ENCODE results near the gene PET100. TPM values are rescaled to one million over a fixed set of nuclear protein-coding genes. Genes with fewer than 3 reads are reported as not detected.

PET100 gene
- total RNA-seq, 4 donors from 2014 or later, result 9.5 to 15.1 (median 12.9) TPM

DNA sequence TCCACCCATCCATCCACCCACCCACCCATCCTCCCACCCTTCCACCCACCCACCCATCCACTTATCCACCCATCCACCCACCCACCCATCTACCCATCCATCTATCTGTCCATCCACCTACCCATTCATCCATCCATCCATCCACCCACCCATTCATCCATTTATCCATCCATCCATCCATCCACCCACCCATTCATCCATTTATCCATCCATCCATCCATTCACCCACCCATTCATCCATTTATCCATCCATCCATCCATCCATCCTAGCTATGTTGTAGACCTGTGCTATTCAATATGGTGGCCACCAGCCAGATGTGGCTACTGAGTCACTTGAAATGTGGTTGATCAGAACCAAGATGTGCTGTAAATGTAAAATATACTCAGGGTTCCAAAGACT, 28.9 kb upstream of the PET100 start:
- in situ Hi-C loops (cut with MboI; ENCODE audit: low sequenced_read_pairs in 4 of 4), result no loop called here
- no peak for DNase-seq
- H3K9me3 ChIP-seq, result no peaks in the 10 kb centered on the region
- no peak overlapping the region for H3K4me3 ChIP-seq
- no peak overlapping the region for H3K27ac ChIP-seq
- intact Hi-C loops (cut with DNase I; ENCODE audit: low total_unique reads), result no loop called here
- H3K36me3 ChIP-seq, result no peaks in the 10 kb centered on the region
- no peak for ATAC-seq
- TF ChIP-seq, protein P1, sequence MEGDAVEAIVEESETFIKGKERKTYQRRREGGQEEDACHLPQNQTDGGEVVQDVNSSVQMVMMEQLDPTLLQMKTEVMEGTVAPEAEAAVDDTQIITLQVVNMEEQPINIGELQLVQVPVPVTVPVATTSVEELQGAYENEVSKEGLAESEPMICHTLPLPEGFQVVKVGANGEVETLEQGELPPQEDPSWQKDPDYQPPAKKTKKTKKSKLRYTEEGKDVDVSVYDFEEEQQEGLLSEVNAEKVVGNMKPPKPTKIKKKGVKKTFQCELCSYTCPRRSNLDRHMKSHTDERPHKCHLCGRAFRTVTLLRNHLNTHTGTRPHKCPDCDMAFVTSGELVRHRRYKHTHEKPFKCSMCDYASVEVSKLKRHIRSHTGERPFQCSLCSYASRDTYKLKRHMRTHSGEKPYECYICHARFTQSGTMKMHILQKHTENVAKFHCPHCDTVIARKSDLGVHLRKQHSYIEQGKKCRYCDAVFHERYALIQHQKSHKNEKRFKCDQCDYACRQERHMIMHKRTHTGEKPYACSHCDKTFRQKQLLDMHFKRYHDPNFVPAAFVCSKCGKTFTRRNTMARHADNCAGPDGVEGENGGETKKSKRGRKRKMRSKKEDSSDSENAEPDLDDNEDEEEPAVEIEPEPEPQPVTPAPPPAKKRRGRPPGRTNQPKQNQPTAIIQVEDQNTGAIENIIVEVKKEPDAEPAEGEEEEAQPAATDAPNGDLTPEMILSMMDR (IDR thresholded peaks at IDR 0.05 in 4 of 5, conservative IDR thresholded peaks at IDR 0.05 in 1 of 5), result no peak
- no peak for TF ChIP-seq POLR2A (IDR thresholded peaks at IDR 0.05)
- no peaks in the 10 kb centered on the region for H3K4me1 ChIP-seq
- H3K27me3 ChIP-seq, result peaks cover 18 to 28% (median 24%) of the 10 kb centered on the region in 3 donors

DNA sequence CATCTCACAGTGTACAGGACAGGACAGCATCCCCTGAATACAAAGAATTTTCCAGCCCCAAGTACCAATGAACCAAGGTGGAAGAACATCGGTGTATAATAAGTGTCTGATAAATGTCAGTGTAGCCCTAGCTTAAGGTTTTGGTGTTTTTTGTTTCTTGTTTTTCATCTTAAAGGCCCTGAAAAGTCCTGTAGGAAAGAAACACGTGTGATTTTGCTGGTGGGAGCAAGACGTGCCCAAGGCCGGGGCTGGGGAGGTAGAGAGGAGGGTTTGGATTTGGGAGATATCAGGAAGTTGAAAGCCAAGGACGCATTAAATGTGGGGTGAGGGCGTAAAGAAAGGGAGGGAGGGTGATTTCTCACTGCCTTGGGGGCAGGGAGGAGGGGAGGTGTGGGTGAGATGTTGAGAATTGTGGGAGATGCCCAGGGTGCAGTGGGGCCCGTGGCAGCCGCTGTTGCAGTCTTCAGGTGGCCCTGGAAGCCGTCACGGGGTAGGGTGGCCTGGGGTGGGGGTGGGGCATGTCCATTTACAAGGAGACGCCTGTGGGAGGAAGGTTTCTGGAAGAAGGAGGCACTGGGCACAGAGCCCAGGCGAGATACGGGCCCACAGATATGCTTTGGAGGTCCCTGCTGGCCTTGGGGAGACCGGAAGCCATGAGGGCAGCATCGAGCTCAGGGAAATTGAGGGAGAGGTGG, 27.2 kb upstream of the PET100 start:
- H3K27me3 ChIP-seq, result peaks cover 7 to 17% (median 12%) of the 10 kb centered on the region in 3 donors
- H3K4me1 ChIP-seq, result no peaks in the 10 kb centered on the region
- H3K36me3 ChIP-seq, result no peaks in the 10 kb centered on the region
- no peak overlapping the region for H3K27ac ChIP-seq
- no peak for TF ChIP-seq POLR2A (IDR thresholded peaks at IDR 0.05)
- TF ChIP-seq, protein P1 (IDR thresholded peaks at IDR 0.05 in 4 of 5, conservative IDR thresholded peaks at IDR 0.05 in 1 of 5), result no peak
- DNase-seq (no peak), ATAC-seq (no peak)
- H3K9me3 ChIP-seq, result no peaks in the 10 kb centered on the region
- no peak overlapping the region for H3K4me3 ChIP-seq
- intact Hi-C loops (cut with DNase I; ENCODE audit: low total_unique reads), result no loop called here
- in situ Hi-C loops (cut with MboI; ENCODE audit: low sequenced_read_pairs in 4 of 4), result no loop called here

DNA sequence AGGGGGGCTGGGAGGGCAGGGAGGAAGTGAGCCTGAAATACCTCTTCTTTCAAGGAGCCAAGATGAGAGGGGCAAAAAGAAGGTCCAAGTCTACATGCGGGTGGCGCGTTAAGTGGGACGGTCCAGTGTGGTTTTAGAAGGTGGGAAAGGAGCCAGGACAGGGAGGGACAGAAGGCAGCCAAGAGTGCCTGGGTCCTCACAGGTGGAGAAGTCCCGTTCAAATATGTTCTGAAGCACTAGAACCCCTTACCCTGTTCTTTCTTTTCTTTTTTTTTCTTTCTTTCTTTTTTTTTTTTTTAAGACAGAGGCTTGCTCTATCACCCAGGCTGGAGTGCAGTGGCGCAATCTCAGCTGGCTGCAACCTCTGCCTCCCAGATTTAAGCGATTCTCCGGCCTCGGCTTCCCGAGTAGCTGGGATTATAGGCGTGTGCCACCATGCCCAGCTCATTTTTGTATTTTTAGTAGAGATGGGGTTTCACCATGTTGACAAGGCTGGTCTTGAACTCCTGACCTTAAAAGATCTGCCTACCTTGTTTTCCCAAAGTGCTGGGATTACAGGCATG, 26.6 kb upstream of the PET100 start:
- ATAC-seq (no peak), DNase-seq (no peak)
- in situ Hi-C loops (cut with MboI; ENCODE audit: low sequenced_read_pairs in 4 of 4), result no loop called here
- no peak for TF ChIP-seq POLR2A (IDR thresholded peaks at IDR 0.05)
- TF ChIP-seq, protein P1 (IDR thresholded peaks at IDR 0.05 in 4 of 5, conservative IDR thresholded peaks at IDR 0.05 in 1 of 5), result no peak
- Histone ChIP-seq H3K9me3 (no peaks in the 10 kb centered on the region), H3K27ac (no peak overlapping the region), H3K36me3 (no peaks in the 10 kb centered on the region), H3K27me3 (peaks cover 6 to 12% (median 6%) of the 10 kb centered on the region in 3 donors), H3K4me1 (no peaks in the 10 kb centered on the region), H3K4me3 (no peak overlapping the region)
- intact Hi-C loops (cut with DNase I; ENCODE audit: low total_unique reads), result no loop called here

DNA sequence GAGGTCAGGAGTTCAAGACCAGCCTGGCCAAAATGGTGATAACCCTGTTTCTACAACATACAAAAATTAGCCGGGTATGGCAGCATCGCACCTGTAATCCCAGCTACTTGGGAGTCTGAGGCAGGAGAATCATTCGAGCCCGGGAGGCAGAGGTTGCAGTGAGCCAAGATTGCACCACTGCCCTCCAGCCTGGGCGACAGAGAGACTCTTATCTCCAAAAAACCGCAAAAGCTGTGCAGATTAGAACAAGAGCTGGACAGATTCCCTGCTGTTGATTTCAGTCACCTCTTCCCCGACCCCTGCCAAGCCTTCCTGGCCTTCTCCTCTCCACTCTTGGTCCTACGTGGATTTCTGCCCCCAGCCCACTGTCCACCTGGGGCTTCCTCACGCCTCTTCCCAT, 25.7 kb upstream of the PET100 start:
- no peak for DNase-seq
- Histone ChIP-seq H3K4me3 (no peak overlapping the region), H3K27me3 (peaks cover 3 to 8% (median 6%) of the 10 kb centered on the region in 3 donors), H3K4me1 (no peaks in the 10 kb centered on the region), H3K27ac (no peak overlapping the region), H3K9me3 (no peaks in the 10 kb centered on the region), H3K36me3 (no peaks in the 10 kb centered on the region)
- in situ Hi-C loops (cut with MboI; ENCODE audit: low sequenced_read_pairs in 4 of 4), result no loop called here
- TF ChIP-seq, protein P1 (IDR thresholded peaks at IDR 0.05 in 4 of 5, conservative IDR thresholded peaks at IDR 0.05 in 1 of 5), result no peak
- no peak for TF ChIP-seq POLR2A (IDR thresholded peaks at IDR 0.05)
- intact Hi-C loops (cut with DNase I; ENCODE audit: low total_unique reads), result no loop called here
- ATAC-seq, result no peak

All from gastrocnemius medialis (tissue), 4 donors.